GM12865 (cell line): ENCODE measurements around the gene GLTP.
A peak's percentile ranks its signal among the peaks of the same experiment; 100 is the strongest.
"Not testable (repeated sequence)": the region's sequence is repeated elsewhere in the genome, so short reads cannot be mapped to it uniquely, and the experiment has no call there.

Experiments used
- DNase-seq: peaks from one replicate; pipeline ENCODE4 v3.0.0; 2010; ENCODE audit warnings: low read depth
- H3K4me3 ChIP-seq: 2 replicates; pipeline ENCODE4 v1.5.1; 2011; ENCODE audit warnings: mild to moderate bottlenecking, low read depth, low read length, control low read depth
- TF ChIP-seq, protein P1 (sequence below): IDR thresholded peaks from 2 replicates; pipeline ENCODE4 v1.5.1; 2011; ENCODE audit warnings: low read length, control low read depth, low read depth, inconsistent platforms; ENCODE audit not compliant: insufficient read depth; ENCODE audit errors: missing control alignments

The GLTP gene

GRCh38 chr12:109893261-109893995 lies 13.1 kb upstream of the GLTP start:
- peak; percentile 55 for DNase-seq
- TF ChIP-seq, protein P1, sequence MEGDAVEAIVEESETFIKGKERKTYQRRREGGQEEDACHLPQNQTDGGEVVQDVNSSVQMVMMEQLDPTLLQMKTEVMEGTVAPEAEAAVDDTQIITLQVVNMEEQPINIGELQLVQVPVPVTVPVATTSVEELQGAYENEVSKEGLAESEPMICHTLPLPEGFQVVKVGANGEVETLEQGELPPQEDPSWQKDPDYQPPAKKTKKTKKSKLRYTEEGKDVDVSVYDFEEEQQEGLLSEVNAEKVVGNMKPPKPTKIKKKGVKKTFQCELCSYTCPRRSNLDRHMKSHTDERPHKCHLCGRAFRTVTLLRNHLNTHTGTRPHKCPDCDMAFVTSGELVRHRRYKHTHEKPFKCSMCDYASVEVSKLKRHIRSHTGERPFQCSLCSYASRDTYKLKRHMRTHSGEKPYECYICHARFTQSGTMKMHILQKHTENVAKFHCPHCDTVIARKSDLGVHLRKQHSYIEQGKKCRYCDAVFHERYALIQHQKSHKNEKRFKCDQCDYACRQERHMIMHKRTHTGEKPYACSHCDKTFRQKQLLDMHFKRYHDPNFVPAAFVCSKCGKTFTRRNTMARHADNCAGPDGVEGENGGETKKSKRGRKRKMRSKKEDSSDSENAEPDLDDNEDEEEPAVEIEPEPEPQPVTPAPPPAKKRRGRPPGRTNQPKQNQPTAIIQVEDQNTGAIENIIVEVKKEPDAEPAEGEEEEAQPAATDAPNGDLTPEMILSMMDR, result no peak
- no peak overlapping the region for H3K4me3 ChIP-seq

- TF ChIP-seq, protein P1, result no peak
- DNase-seq, result peak; percentile 90
- H3K4me3 ChIP-seq, result no peak overlapping the region
Measured at GRCh38 chr12:109892748-109893147, 12.4 kb upstream of the GLTP start.

DNA sequence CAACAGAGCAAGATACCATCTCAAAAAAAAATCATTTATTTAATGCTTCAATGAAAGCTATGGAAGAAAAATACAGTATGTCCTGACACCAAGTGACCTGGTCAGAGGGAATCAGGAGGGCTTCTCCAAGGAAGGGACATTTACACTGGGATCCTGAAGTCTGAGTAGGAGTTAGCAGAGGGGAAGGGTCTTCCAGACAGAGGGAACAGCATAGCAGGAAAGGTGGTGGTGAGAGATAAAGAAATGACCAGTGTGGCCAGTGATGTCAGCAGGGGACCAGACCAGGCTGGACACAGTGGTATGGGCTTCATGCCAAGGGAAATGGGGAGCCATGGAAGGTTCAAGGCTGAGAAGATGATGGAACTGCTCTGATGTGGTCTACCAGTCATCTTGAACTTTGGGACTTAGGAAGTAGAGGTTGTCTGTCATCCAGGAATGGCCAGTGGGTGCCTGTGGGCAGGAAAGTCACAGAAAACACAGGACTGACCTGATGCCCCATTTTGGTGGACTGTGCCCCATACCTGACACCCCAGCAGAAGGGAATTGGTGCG lies 11.9 kb upstream of the GLTP start:
- H3K4me3 ChIP-seq, result no peak overlapping the region
- no peak for DNase-seq
- TF ChIP-seq, protein P1, result no peak

GRCh38 chr12:109891731-109892130 lies 11.4 kb upstream of the GLTP start:
- DNase-seq, result peak; percentile 59
- H3K4me3 ChIP-seq, result not testable (repeated sequence)

GRCh38 chr12:109890620-109891170 lies 10.4 kb upstream of the GLTP start:
- H3K4me3 ChIP-seq, result no peak overlapping the region
- no peak for DNase-seq
- TF ChIP-seq, protein P1, result no peak

DNA sequence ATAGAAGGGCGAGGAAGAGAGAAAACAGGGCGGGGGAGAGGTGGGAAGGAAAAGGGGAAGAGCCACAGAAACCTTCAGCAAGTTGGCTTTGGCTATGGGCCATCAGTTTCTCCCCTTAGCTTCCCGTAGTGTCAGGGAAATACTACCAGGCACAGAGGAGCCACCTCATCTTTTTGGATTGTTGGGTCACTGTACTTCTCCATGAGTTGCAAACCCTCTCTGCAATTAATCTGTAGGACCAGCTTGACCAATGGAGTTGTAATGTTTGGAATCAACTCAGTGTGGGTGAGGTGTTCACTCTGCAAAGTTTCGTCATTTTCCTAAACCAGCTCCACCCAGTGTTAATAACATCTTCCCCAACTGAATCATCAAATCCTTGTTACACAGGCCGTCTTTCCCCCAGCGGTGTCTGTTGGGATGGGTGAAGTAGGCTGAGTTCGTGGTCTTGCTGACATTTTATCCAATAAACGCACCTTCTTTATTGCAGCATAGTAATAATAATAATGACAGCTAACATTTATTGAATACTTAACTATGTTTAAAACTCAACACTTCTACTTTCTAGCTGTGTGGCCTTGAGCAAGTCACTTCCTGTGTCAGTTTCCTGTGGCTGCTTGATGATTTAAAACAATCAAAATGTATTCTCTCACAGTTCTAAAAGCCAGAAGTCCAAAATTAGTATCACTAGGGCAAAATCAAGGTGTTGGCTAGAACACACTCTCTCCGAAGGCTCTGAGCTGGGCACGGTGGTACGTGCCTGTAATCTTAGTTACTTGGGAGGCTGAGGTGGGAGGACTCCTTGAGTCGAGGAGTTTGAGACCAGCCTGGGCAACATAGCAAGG lies 8.1 kb upstream of the GLTP start:
- DNase-seq, result peak; percentile 77
- TF ChIP-seq, protein P1, result no peak
- no peak overlapping the region for H3K4me3 ChIP-seq

DNA sequence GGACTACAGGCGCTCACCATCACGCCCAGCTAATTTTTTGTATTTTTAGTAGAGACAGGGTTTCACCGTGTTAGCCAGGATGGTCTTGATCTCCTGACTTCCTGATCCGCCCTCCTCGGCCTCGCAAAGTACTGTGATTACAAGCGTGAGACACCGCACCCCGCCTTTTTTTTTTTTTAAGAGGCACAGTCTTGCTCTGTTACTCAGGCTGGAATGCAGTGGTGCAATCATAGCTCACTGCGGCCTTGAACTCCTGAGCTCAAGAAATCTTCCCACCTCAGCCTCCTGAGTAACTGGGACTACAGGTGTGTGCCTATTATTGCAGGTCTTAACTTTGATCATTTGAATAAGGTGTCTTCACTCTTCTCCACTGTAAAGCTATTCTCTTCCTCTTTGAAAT lies 5.3 kb upstream of the GLTP start:
- DNase-seq, result no peak
- no peak overlapping the region for H3K4me3 ChIP-seq
- TF ChIP-seq, protein P1, result no peak
